BJ (cell line): ENCODE measurements around the gene DAD1. TPM values are rescaled to one million over a fixed set of nuclear protein-coding genes. Genes with fewer than 3 reads are reported as not detected.

ENCODE experiments used
- CTCF ChIA-PET: fragments of 350-600 bp; formaldehyde crosslinking; extraction: SDS; loops from one replicate; lab custom pipeline; 2021; ENCODE audit warnings: antibody characterized with exemption, inconsistent platforms; lab: Yijun Ruan, JAX
- POLR2A ChIA-PET: fragments of 300-600 bp; sonication (Branson Sonifier 250); formaldehyde crosslinking; extraction: SDS; loops from one replicate; lab custom pipeline; 2021; ENCODE audit warnings: antibody characterized with exemption; lab: Charles Lee
- DNase-seq: peaks from one replicate; pipeline ENCODE4 v3.0.0-alpha.2; 2011; ENCODE audit warnings: low read depth
- H3K27me3 ChIP-seq: 2 replicates; pipeline ENCODE4 v1.6.0; 2011; ENCODE audit warnings: low read length; ENCODE audit not compliant: control insufficient read depth, insufficient read depth
- H3K36me3 ChIP-seq: 2 replicates; pipeline ENCODE4 v1.5.1; 2011; ENCODE audit warnings: low read length; ENCODE audit not compliant: control insufficient read depth, insufficient read depth
- H3K4me3 ChIP-seq: 2 replicates; pipeline ENCODE4 v1.5.1; 2011; ENCODE audit warnings: low read depth, mild to moderate bottlenecking, control low read depth, low read length
- polyA plus RNA-seq: library from polyadenylated mRNA; depleted of rRNA; stranded (reverse); fragments of >200 nt; gene quantifications from 2 replicates; pipeline ENCODE4 v1.2.3, GENCODE V29; 2011
- TF ChIP-seq, protein P1 (sequence below): IDR thresholded peaks from 2 replicates; pipeline ENCODE4 v1.5.1; 2011; ENCODE audit warnings: low read depth, mild to moderate bottlenecking, control low read depth, inconsistent platforms, low read length, moderate library complexity; ENCODE audit not compliant: insufficient read depth

Gene DAD1
- polyA plus RNA-seq, 1 experiment: 383 TPM

DNA sequence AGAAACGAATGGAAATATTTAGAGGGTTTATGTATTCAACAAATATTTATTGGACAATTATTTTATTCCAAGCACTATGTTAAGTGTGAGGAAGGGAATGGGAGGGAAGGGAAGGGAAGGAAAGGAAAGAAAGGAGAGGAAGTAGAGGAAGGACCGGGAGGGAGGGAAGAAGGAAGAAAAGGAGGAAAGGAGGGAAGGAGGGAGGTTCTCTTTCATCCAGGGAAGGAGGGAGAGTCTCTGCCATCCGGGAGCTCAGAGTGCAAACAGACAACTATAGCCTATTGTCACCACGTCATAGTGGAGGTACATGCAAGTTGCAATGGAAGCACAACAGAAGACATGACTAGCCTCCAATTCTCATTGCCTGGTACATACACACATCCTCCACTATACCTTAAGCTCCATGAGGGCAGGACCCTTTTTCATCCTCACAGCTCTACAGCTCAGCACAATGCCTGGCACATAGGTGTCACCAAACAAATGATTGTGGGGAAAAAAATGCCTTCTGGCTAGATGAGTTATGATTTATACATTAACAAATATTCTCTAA lies 48.1 kb downstream of the DAD1 start:
- ChIA-PET POLR2A (no interaction called here), CTCF (interaction anchor here (1.1 to 2.2 kb wide), 5 partner anchors 7 to 470 kb away, joined by 3 to 11 read pairs (median 3); no protein-coding TSS in a partner anchor)
- TF ChIP-seq, protein P1, sequence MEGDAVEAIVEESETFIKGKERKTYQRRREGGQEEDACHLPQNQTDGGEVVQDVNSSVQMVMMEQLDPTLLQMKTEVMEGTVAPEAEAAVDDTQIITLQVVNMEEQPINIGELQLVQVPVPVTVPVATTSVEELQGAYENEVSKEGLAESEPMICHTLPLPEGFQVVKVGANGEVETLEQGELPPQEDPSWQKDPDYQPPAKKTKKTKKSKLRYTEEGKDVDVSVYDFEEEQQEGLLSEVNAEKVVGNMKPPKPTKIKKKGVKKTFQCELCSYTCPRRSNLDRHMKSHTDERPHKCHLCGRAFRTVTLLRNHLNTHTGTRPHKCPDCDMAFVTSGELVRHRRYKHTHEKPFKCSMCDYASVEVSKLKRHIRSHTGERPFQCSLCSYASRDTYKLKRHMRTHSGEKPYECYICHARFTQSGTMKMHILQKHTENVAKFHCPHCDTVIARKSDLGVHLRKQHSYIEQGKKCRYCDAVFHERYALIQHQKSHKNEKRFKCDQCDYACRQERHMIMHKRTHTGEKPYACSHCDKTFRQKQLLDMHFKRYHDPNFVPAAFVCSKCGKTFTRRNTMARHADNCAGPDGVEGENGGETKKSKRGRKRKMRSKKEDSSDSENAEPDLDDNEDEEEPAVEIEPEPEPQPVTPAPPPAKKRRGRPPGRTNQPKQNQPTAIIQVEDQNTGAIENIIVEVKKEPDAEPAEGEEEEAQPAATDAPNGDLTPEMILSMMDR: no peak
- no peaks in the 10 kb centered on the region for H3K27me3 ChIP-seq
- H3K4me3 ChIP-seq: no peak overlapping the region
- H3K36me3 ChIP-seq: no peaks in the 10 kb centered on the region
- no peak for DNase-seq

DNA sequence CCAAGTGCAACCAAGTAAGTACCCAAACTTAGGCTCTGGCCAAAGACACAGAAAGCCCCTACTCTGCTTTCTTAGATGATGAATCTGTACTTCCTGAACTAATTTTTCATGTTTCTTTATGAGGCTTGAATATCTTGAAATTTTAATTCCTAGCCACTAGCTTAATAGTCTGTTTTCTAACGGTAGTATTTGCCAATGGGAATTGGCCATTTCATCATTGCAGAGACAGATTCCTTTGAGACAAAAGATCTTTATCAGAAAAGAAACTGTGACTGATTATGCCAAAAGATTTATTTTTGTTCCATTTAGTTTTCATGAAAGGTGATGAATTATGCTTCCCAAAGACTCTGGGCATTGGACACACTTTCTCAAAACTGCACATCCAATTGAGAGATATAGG lies 48.7 kb downstream of the DAD1 start:
- POLR2A ChIA-PET: no interaction called here
- H3K27me3 ChIP-seq: no peaks in the 10 kb centered on the region

DNA sequence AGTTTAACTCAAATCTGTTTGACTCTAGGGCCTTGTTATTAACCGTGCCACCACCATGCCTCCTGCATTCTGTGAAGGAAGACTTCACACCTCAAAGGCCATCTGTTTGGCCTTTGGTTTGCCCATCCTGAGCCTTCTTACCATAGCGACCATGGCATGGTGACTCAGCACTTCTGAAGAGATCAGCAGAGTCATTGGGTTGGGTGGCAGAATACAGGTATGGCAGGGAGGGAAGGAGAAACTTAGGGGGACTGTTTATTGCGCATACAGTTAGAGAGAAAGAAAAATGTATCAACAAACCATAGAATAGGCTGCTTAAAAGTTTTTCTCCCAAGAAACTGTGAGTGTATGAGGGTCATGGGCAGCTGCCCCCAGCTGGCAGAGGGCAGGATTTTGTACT lies 49.2 kb downstream of the DAD1 start:
- Histone ChIP-seq H3K27me3 (no peaks in the 10 kb centered on the region), H3K4me3 (no peak overlapping the region), H3K36me3 (no peaks in the 10 kb centered on the region)
- ChIA-PET POLR2A (no interaction called here), CTCF (interaction anchor here (1.2 kb wide), 2 partner anchors 8 to 17 kb away, joined by 3 read pairs; no protein-coding TSS in a partner anchor)
- TF ChIP-seq, protein P1: no peak
- no peak for DNase-seq

More for the DNA sequence above, 48.7 kb downstream of the DAD1 start:
- TF ChIP-seq, protein P1: no peak
- DNase-seq: no peak
- Histone ChIP-seq H3K36me3 (no peaks in the 10 kb centered on the region), H3K4me3 (no peak overlapping the region)
- CTCF ChIA-PET: interaction anchor here (1.2 to 1.3 kb wide), 3 partner anchors 8 to 18 kb away, joined by 3 read pairs; no protein-coding TSS in a partner anchor

DNA sequence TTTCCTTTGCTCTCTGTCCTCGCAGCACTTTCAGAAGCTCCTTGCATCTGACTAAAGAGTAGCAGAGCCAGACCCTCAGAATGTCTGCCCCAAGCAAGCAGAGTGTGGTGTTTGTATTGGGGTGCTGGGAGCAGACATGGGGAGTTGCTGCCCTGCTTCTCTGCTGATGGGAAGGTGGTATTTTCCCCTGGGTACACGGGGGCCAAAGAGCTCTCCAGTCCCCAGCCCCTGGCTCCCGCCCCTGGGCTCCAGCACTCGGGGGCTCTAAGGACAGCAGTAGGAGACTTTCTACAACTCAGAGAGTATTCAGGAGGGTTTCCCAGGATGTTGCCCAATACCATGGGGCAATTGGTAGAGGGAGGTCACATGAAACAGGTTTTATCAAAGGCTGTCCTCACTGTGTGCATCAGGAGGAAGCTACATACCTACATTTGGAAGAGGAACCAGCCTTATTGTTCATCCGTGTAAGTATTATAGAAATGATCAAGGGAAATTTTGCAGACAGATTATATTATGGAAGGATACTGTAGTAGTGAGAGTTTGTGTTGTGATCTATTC lies 50.3 kb downstream of the DAD1 start:
- TF ChIP-seq, protein P1: no peak
- no peak for DNase-seq
- ChIA-PET POLR2A (no interaction called here), CTCF (interaction anchor here (0.6 to 2.0 kb wide), 4 partner anchors 18 to 314 kb away, joined by 3 to 6 read pairs (median 4); no protein-coding TSS in a partner anchor)
- Histone ChIP-seq H3K36me3 (no peaks in the 10 kb centered on the region), H3K4me3 (no peak overlapping the region), H3K27me3 (no peaks in the 10 kb centered on the region)

DNA sequence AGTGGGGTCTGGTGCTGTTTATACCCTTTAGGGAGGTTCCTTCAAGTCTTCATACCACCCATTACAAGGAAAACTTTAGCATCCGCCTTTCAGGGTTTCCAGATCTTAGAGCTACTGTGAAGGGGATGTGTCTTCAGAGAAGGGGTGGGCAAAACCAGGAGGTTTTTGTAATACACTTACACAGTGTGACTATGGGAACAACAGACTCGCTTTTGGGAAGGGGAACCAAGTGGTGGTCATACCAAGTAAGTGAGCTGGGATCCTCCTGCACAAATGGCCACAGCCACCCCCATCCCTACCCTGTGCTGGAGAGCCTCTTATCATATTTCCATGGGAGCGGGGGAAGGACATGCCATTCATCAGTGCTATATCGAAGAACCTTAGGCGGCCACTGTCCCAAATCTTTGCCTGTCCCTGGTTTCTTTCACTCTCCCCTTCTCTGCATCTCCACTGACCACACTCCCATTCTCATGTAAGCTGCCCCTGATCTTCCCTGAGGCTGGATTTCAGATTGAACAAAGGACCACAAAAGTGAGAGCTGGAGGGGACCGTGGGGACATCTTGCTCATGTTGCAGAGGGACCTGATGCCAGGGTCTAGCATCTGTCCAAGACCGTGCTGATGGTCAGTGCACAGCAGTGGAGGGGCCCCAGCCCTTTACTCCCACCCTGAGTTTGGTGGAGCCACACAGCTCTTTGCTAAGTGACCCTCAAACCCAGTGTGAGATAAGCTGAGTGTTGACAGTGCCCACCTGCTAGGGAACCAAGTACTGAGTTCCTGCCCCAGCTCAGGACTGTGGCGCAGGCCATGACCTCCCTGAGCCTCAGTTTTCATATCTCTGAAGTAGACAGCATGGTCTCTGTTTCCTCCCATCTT lies 51.4 kb downstream of the DAD1 start:
- H3K4me3 ChIP-seq: no peak overlapping the region
- H3K36me3 ChIP-seq: no peaks in the 10 kb centered on the region
- TF ChIP-seq, protein P1: no peak
- no peaks in the 10 kb centered on the region for H3K27me3 ChIP-seq
- no peak for DNase-seq
- POLR2A ChIA-PET: no interaction called here
- CTCF ChIA-PET: interaction anchor here (0.6 to 2.0 kb wide), 4 partner anchors 10 to 757 kb away, joined by 3 to 6 read pairs (median 3); no protein-coding TSS in a partner anchor
